Mesenteric fat pad (tissue), 1 donor: ENCODE measurements around the gene SUDS3. TPM values are rescaled to one million over a fixed set of nuclear protein-coding genes. Genes with fewer than 3 reads are reported as not detected.
"Not testable (repeated sequence)": the region's sequence is repeated elsewhere in the genome, so short reads cannot be mapped to it uniquely, and the experiment has no call there.

Experiments used
- DNase-seq: peaks from one replicate; pipeline ENCODE4 v3.0.0-alpha.2; 2020; ENCODE audit warnings: low spot score
- long read RNA-seq: library from polyadenylated mRNA; unstranded; transcript quantifications from one replicate; pipeline ENCODE4 v2.0.0, GENCODE V29; 2020
- total RNA-seq: library from RNA; stranded (reverse); fragmentation: NEBNext Ultra II Directional; extraction: Animal tissue kit (Norgen Biotek cat#: 25700); gene quantifications from one replicate; pipeline ENCODE4 v1.2.1, GENCODE V29; 2021
- donor health status: DM: yes; HTN: yes; CAD: no.

The SUDS3 gene, protein sequence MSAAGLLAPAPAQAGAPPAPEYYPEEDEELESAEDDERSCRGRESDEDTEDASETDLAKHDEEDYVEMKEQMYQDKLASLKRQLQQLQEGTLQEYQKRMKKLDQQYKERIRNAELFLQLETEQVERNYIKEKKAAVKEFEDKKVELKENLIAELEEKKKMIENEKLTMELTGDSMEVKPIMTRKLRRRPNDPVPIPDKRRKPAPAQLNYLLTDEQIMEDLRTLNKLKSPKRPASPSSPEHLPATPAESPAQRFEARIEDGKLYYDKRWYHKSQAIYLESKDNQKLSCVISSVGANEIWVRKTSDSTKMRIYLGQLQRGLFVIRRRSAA
- total RNA-seq: 22.7 TPM
- long read RNA-seq, full-length matches to known transcripts: 6 of 12 reads
- long read RNA-seq, partial matches to known transcripts: 4 of 12 reads
- long read RNA-seq, other reads (novel, unspliced or antisense): 2 of 12 reads

DNA sequence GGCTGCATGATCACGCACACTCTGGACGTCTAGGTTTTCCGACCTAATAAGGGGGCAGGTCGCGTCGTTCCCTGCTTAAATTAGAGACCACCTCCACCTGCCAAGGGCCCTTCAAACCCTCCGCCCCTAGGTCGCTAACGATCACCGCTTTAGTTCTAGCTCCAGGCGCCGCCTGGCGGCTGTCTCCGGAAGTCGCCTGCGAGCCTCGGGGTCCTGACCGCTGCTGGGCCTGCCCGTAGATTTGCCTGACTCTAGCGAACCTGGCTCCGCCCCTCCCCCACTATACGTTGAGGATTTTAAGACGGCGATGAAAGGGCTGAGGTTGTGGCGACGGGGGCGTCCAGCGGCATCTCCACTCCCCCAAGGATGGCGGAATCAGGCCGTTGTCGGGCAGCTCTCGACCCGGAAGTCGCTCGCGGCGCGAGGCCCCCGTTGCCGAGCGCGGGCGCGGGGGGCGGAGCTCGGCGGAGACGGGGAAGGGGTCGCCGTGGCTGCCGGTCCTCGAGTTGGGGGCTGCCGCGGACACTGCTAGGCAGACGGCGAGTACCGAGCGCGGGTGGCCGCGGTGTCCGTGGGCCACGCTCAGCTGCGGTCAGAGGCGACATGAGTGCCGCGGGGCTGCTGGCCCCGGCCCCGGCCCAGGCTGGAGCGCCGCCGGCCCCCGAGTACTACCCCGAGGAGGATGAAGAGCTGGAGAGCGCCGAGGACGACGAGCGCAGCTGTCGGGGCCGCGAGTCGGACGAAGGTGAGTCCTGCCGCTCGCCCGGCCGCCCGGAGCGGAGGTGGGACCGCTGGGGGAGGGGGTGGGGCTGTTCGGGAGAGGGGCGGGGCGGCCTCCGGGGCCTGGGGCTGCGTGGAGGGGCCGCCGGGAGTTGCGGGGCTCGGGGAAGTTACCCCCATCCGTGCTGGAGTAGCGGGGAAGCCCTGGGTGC, at the start of gene SUDS3:
Gene SUDS3, plus strand, starts transcription at position 467 of the 932 bp plus-strand sequence. Its CDS starts 137 bp downstream, at position 604.
- DNase-seq: peak; percentile 97

DNA sequence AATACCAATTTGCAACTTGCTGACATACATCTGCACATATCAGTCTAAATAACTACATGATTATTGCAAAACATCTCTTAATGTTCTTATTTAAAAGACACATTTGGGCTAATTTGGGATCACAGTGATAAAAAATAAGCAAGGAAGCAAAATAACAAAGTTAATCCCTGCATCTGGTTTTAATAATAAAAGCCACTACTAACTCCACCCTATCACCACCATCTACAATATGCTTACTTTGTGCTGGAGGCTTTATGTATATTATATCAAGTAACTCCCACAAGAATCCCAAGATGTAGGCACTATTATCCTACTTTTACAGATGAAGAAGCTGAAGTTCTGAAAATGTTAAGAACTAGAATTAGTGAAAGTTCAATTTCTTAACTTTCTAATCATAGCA, 49.4 kb upstream of the SUDS3 start:
- DNase-seq: no peak

DNA sequence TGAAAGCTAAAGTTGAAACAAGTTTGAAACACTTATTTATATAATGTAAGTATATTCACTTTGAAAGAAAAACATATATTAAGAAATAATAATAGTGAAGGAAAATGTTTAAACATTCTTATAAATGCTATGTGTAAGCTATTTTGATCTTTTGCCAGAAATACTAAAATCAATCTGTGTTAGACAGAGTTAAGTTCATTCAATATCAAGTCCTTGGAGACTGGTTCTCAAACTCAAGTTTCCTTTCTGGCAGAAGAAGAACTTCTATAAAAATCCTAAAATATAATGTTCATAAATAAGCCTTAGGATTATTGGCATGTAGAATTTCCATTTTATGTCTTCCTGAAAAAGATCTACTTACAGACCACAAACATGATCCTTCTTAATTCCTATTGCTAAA, 49.0 kb upstream of the SUDS3 start:
- no peak for DNase-seq

DNA sequence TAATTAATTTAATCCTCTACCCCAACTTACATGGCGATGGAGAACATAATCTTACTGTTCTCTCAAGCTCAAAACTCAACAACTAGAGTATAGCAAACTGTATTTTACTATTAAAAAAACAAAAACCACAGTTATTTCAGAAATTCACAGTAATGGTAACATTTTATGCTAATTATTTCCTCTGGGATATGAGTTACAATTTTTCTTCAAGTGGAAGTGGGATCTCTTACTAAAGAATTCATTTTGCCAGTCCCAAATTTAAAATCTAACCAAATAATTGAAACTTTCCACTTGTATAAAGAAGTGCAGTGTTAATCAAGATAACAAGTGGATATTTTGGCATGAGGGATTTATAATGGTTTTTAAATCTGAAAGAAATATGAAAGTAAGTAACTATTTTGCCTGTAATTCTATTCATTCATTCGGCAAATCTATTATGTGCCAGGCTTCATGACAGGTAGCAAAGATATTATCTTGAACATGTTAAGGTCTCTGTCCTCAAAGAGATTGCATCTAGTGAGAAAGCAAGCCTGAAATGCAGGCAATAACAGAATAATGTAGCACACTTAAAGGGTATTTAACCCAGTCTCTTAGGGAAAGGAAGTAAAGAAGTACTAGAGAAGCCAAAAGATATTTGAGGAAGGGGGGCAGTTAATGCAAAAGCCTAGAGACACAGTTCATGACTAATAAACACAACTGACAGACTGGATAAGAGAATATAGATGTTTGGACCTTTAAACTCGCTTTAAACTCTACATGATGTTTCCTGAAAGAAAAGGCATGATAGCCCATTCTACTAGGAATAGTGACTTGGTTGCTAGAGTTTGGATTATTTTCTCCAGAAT, 47.6 kb upstream of the SUDS3 start:
- DNase-seq: no peak

DNA sequence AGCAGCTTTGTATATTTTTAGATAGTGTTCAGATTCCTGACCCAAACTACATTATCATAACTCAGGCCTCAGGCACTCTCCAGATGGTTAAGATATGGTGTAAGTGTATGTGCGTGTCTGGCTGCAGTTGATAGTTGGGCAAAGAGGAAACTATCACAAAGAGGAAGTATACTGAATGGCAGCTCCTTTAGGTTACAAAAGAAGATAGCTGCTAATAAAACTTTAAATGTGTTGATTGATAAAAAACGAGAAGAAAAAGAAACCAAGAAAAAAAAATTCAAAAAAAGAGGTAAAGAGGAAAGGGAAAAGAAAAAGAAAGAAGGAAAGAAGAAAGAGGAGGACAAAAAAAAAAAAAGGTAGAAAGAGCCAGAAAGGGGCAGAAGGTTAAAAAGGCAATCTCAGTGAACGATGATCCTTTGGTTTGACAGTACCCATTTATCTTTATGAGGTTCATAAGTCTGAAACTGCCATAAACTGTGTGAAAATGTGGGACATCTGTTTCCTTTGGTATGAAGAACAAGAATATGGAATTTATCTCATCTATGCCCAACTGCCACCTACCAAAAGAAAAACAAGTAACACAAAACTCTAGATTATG, 45.8 kb upstream of the SUDS3 start:
- DNase-seq: no peak

DNA sequence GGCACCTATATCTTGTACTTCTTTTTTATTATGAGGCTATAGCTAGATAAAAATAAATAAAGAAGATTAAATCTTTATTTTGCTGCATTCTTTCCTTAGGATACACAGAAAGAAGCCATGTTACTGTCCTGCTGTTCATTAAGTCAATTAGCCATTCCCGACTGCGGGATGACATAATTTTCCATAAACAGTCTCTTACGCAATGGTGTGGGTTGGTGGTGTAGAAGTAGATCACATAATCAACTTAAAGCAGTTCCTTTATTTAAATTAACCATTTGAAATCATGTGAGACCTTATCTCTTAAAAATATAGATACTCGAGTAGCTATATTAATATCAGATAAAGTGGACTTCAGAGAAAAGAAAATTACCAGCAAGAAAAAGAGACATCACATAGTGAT, 43.8 kb upstream of the SUDS3 start:
- no peak for DNase-seq

DNA sequence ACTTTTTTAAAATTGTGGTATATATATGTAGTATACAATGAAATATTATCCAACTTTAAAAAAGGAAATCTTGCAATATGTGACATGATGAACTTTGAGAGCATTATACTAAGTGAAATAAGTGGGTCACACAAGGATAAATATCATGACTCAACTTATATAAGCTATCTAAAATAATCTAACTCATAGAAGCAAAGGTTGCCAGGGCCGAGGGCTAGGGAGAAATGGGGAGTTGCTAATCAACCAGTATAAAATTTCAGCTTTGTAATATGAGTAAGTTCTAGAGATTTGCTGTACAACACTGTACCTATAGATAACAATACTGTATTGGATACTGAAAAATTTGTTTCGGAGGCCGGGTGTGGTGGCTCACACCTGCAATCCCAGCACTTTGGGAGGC, 42.1 kb upstream of the SUDS3 start:
- DNase-seq: no peak

DNA sequence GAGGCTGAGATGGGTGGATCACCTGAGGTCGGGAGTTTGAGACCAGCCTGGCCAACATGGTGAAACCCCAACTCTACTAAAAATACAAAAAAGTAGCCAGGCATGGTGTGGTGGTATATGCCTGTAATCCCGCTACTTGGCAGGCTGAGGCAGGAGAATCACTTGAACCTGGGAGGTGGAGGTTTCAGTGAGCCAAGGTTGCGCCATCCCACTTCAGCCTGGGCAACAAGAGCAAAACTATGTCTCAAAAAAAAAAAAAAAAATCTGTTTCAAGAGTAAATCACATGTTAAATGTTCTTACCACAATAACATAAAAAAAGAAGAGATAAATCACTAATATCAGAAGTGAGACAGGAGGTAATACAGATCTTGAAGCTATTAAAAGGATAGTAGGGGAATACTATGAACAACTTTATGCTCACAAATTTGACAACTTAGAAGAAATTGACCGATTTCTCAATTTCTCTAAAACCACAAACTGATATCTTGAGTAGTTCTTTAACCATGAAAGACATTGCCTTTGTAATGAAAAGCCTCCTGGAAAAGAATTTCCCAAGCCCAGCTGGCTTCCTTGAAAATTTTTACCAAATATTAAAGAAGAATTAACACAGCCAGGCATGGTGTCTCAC, 41.3 kb upstream of the SUDS3 start:
- DNase-seq: no peak

DNA sequence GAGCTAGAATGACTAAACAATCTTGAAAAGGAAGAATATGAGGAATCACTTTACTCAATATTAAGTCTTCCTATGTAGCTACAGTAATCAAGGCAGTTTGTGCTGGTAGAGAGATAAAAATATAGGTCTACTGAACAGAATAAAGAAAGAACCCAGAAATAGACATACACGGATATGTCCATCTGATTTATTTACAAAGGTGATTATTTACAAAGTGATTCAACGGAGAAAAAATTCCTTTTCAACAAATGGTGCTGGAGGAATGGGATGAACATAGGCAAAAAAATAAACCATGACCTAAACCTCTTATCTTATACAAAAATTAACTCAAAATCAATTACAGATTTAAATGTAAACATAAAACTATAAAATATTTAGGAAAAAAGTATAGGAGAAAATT, 40.2 kb upstream of the SUDS3 start:
- no peak for DNase-seq

DNA sequence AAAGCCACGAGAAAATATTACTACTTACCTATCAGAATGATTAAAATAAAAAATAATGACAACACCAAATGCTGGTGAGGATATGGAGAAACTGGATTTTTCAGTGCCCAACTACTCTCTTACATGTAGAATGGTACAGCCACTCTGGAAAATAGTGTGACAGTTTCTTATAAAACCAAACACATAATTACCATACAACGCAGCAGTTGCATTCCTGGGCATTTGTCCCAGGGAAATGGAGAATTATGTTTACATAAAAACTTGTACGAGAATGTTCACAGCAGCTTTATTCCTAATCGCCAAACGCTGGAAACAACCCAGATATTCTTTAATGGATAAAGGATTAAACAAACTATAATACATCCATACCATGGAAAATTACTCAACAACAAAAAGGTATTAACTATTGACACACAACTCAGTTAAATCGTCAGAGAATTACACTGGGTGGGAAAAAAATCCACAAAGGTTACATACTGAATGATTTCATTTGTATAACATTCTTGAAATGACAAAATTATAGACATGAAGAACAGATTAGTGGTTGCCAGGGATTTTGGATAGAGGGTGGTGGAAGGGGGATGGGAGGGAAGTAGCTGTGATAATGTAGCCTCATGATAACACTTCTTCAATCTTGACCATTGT, 39.0 kb upstream of the SUDS3 start:
- DNase-seq: no peak

DNA sequence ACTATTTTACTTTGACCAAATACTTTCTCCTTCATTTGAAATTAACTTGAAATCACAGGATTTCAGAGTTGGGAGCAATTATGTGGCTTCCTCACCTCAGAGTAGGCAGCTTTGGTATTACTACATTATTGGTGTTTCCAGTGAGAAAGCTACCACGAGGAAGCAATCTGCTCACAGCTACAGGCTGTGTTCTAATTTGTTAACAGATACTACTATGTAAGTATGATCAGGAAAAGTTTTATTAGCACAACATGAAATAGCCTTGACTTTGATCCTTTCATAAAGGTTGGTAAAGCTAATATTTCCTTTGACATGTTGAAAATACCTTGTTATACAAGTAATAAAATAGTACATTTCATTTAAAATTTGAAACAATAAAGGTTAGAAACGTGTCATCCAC, 34.3 kb upstream of the SUDS3 start:
- no peak for DNase-seq

DNA sequence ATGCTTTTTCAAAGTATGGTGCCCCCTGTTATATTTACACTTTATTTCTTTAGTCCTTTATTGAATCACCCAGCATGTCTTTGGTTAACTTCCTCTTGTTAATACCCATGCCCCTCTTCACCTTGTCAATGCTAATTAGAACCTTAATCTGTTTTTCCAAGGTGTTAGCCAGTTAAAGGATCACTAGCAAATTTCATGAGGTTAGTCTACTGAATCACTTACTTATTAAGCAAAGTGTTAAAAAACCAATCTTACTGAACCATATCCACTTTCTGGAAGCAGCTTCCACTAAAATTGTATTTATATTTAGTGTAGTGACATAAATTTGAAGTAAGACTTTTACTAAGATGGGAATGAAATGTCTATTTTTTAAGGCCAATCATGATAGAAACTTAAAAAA, 31.5 kb upstream of the SUDS3 start:
- DNase-seq: no peak

DNA sequence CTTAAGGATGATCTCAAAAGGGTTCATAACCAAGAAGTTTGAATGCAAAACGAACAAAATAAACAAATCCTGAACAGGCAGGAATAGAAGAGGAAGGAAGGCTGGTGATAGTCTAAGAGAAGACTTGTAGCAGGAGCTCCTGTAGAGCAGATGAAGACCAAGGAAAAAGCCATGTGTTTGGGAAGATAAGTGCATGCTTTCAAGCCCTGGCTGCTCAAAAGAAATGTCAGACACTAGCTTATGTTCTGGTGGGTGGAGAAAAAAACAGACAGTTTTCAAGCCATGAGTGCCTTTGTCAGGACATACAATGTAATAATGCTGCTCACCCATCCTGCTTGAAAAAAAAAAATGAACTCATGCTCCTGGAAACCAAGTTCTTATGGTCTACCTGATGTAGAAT, 31.0 kb upstream of the SUDS3 start:
- DNase-seq: no peak

DNA sequence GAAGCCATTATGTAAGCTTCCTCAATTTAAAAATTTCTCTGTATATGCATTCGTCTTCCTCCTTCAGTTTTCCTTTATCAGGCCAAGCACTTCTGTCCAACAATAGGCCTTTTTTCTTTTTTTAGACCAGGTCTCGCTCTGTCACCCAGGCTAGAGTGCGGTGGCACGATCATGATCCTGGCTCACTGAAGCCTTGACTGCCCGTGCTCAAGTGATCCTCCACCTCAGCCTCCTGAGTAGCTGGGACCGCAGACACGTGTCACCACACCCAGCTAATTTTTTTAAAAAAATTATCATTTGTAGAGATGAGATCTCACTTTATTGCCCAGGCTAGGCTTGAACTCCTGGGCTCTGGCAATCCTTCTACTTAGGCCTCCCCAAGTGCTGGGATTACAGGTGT, 29.5 kb upstream of the SUDS3 start:
- DNase-seq: no peak

DNA sequence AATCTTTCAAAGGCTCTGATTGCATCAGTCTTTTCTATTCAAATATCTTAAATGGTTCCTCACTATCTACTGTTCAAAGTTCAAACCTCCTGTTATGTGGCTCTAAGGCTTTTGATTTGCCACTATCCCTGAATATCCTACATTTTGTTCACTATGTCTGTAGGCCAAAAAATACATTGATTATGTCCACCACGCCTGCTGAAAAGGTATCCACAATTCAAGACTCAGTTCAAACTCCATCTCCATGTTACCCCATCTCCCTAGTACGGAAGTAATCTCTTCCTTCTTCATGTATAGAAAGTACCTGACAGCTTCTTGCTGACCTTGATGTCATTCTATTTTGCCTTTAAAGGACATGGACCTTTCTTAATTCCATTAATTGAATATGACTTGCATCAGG, 28.4 kb upstream of the SUDS3 start:
- no peak for DNase-seq

DNA sequence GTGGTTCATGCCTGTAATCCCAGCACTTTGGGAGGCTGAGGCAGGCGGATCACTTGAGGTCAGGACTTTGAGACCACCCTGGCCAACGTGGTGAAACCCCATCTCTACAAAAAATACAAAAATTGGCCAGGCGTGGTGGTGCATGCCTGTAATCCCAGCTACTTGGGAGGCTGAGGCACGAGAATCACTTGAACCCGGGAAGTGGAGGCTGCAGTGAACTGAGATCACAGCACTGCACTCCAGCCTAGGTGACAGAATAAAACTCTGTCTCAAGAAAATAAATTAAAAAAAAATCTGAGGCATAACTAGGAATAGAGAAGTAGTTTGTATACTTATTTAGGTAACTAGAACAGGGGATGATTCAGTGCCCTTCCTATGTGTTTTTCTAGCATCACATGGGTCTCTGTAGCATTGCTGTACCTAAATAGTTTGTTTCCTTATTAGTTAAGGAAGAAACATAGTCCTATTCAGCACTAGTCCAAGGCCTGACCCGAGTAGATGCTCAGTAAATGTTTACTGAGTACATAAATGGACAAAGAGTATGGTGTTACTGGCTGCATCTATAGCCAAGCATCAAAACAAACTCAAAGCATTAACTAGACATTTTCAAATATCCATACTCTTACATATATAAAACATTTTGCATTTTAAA, 25.3 kb upstream of the SUDS3 start:
- no peak for DNase-seq

DNA sequence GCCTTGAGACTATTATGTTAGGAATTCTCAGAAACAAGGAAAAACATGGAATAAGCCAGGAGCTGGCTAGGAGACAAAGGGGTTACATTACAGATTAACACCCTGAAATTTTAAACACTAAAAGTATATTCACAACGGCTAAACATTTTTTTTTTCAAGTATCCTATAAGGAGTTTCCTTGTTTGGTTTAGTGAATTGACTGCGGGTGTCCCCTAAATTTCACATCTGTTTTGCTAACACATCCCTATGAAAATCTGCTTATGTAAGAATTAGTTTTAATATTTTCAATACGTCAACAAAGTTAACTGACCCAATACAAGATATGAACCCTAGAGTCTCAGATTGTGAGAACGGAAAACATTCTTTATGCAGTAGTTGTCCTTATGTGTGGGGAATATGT, 22.6 kb upstream of the SUDS3 start:
- DNase-seq: no peak

DNA sequence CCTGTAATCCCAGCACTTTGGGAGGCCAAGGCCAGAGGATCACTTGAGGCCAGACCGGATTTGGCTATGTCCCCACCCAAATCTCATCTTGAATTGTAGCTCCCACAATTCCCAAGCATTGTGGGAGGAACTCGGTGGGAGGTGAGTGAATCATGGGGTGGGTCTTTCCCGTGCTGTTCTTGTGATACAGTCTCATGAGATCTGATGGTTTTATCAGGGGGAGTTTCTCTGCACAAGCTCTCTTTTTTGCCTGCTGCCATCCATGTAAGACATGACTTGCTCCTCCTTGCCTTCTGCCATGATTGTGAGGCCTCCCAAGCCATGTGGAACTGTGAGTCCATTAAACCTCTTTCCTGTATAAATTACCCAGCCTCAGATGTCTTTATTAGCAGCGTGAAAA, 21.9 kb upstream of the SUDS3 start:
- not testable (repeated sequence) for DNase-seq

DNA sequence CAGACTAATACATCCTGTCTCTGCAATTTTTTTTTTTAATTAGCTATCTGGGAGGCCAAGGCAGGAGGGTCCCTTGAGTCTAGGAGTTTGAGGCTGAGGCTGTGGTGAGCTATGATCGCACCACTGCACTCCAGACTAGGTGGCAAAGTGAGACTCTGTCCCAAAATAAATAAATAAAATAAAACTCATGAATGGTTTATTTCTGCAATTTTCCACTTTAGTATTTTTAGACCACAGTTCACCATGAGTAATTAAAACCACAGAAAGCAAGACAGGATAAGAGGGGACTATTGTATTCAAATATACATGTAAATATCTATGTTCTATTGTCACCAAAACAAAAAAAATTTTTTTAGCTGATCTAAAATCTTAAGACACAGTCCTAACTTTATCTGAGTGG, 21.5 kb upstream of the SUDS3 start:
- DNase-seq: no peak
